IMR-90 (cell line): Measurements from ENCODE around the gene TCF4. TPM values are rescaled to one million over a fixed set of nuclear protein-coding genes. Genes with fewer than 3 reads are reported as not detected.

Experiments
- ATAC-seq: fragments of 200-7000 bp; cut with Tn5 transposase; 2 replicates; pipeline ENCODE4 v1.9.1; 2020; ENCODE audit warnings: low read depth, mild to moderate bottlenecking, moderate library complexity
- BruUV-seq: library from RNA; stranded (reverse); fragments of 400-500 nt; replicated peaks from 2 replicates; lab custom pipeline; 2021; lab: Mats Ljungman, UMichigan
- CTCF ChIA-PET: fragments of 300-600 bp; formaldehyde crosslinking; extraction: SDS; loops from one replicate; lab custom pipeline; 2021; ENCODE audit warnings: antibody characterized with exemption; lab: Yijun Ruan, JAX
- POLR2A ChIA-PET: fragments of 300-600 bp; sonication (Branson Sonifier 250); formaldehyde crosslinking; loops from one replicate; lab custom pipeline; 2022; ENCODE audit warnings: antibody characterized with exemption; ENCODE audit not compliant: unreplicated experiment; lab: Charles Lee
- DNase-seq: peaks from one replicate; pipeline ENCODE4 v3.0.0; 2013
- H2AFZ ChIP-seq: replicated peaks from 2 replicates; pipeline ENCODE3; 2013; ENCODE audit warnings: low read length, mild to moderate bottlenecking; ENCODE audit not compliant: poor library complexity
- H2AK5ac ChIP-seq: 2 replicates; pipeline ENCODE4 v1.6.1; 2013; ENCODE audit warnings: low read depth, low read length, inconsistent platforms
- H2AK9ac ChIP-seq: replicated peaks from 2 replicates; pipeline ENCODE3; 2013; ENCODE audit warnings: mild to moderate bottlenecking, low read depth, low read length, moderate library complexity; ENCODE audit not compliant: poor library complexity
- H2BK120ac ChIP-seq: 2 replicates; pipeline ENCODE4 v1.6.1; 2013; ENCODE audit warnings: low read depth, low read length, inconsistent platforms
- H2BK15ac ChIP-seq: 3 replicates; pipeline ENCODE4 v1.6.1; 2013; ENCODE audit warnings: low read depth, low read length, inconsistent platforms
- H2BK20ac ChIP-seq: 2 replicates; pipeline ENCODE4 v1.6.1; 2013; ENCODE audit warnings: low read depth, mild to moderate bottlenecking, inconsistent platforms, low read length, moderate library complexity
- H2BK5ac ChIP-seq: 2 replicates; pipeline ENCODE4 v1.6.1; 2013; ENCODE audit warnings: mild to moderate bottlenecking, low read depth, low read length, inconsistent platforms; ENCODE audit not compliant: poor library complexity, severe bottlenecking
- H3K14ac ChIP-seq: replicated peaks from 2 replicates; pipeline ENCODE4 v1.6.1; 2013; ENCODE audit warnings: low read depth, low read length, inconsistent platforms
- H3K18ac ChIP-seq: 2 replicates; pipeline ENCODE4 v1.6.1; 2013; ENCODE audit warnings: low read depth, low read length, control low read depth
- H3K23ac ChIP-seq: 2 replicates; pipeline ENCODE4 v1.6.1; 2013; ENCODE audit warnings: low read depth, low read length, inconsistent platforms
- H3K27ac ChIP-seq: 2 replicates; pipeline ENCODE4 v1.5.1; 2013; ENCODE audit warnings: mild to moderate bottlenecking, control low read depth, low read length; ENCODE audit not compliant: insufficient read depth
- H3K27me3 ChIP-seq: 2 replicates; pipeline ENCODE4 v1.6.1; 2013; ENCODE audit warnings: low read length; ENCODE audit not compliant: control insufficient read depth, insufficient read depth
- H3K36me3 ChIP-seq: 2 replicates; pipeline ENCODE4 v1.6.1; 2013; ENCODE audit warnings: low read length, mixed read lengths; ENCODE audit not compliant: control insufficient read depth, insufficient read depth
- H3K4ac ChIP-seq: 2 replicates; pipeline ENCODE4 v1.6.1; 2013; ENCODE audit warnings: low read depth, low read length, inconsistent platforms
- H3K4me1 ChIP-seq: 2 replicates; pipeline ENCODE4 v1.6.1; 2013; ENCODE audit warnings: low read length, mixed read lengths; ENCODE audit not compliant: control insufficient read depth, insufficient read depth
- H3K4me2 ChIP-seq: 2 replicates; pipeline ENCODE4 v1.6.1; 2013; ENCODE audit warnings: low read depth, mild to moderate bottlenecking, control low read depth, low read length, moderate library complexity
- H3K4me3 ChIP-seq: 2 replicates; pipeline ENCODE4 v1.5.1; 2013; ENCODE audit warnings: low read depth, mild to moderate bottlenecking, control low read depth, low read length, moderate library complexity; ENCODE audit not compliant: insufficient read depth
- H3K56ac ChIP-seq: 2 replicates; pipeline ENCODE4 v1.6.1; 2013; ENCODE audit warnings: low read length, inconsistent platforms; ENCODE audit not compliant: insufficient read depth; ENCODE audit errors: extremely low read depth
- H3K79me1 ChIP-seq, 2 experiments: 2 replicates each; pipeline ENCODE4 v1.6.1; 2013; ENCODE audit warnings: low read length in 2 of 2, inconsistent platforms in 1 of 2, low read depth in 1 of 2
- H3K9ac ChIP-seq: 2 replicates; pipeline ENCODE4 v1.6.1; 2013; ENCODE audit warnings: low read depth, low read length, control low read depth
- H3K9me1 ChIP-seq: 2 replicates; pipeline ENCODE4 v1.6.1; 2013; ENCODE audit warnings: low read length, inconsistent platforms; ENCODE audit not compliant: insufficient read depth
- H3K9me3 ChIP-seq: 2 replicates; pipeline ENCODE4 v1.6.1; 2013; ENCODE audit warnings: low read length; ENCODE audit not compliant: control insufficient read depth, insufficient read depth
- H4K20me1 ChIP-seq: 2 replicates; pipeline ENCODE4 v1.6.1; 2013; ENCODE audit warnings: low read length, inconsistent platforms; ENCODE audit not compliant: insufficient read depth
- H4K5ac ChIP-seq: 2 replicates; pipeline ENCODE4 v1.6.1; 2013; ENCODE audit warnings: mild to moderate bottlenecking, low read depth, low read length, control low read depth
- H4K8ac ChIP-seq, 2 experiments: 2 replicates each; pipeline ENCODE4 v1.6.1; 2013; ENCODE audit warnings: low read depth in 2 of 2, low read length in 2 of 2, control low read depth in 1 of 2, inconsistent platforms in 1 of 2
- H4K91ac ChIP-seq: 2 replicates; pipeline ENCODE4 v1.6.1; 2013; ENCODE audit warnings: low read depth, low read length, inconsistent platforms; ENCODE audit not compliant: insufficient read depth
- BHLHE40 ChIP-seq: fragments of 150-350 bp; IDR thresholded peaks from 2 replicates; pipeline ENCODE4 v1.6.1; 2016; ENCODE audit warnings: mild to moderate bottlenecking, low read depth, low read length
- CEBPB ChIP-seq: IDR thresholded peaks from 2 replicates; pipeline ENCODE4 v1.6.1; 2012; ENCODE audit warnings: low read depth, low read length, improper control_type of control experiment
- CHD1 ChIP-seq: IDR thresholded peaks from 2 replicates; pipeline ENCODE4 v1.6.1; 2012; ENCODE audit warnings: low read depth, low read length, improper control_type of control experiment
- CTCF ChIP-seq: conservative IDR thresholded peaks from 2 replicates; pipeline ENCODE4 v1.5.1; 2012; ENCODE audit warnings: mild to moderate bottlenecking, low read depth, low read length, improper control_type of control experiment
- ELK1 ChIP-seq: fragments of 150-350 bp; IDR thresholded peaks from 2 replicates; pipeline ENCODE4 v1.6.1; 2016; ENCODE audit warnings: low read depth, mild to moderate bottlenecking, low read length, moderate library complexity, borderline replicate concordance
- MAFK ChIP-seq: IDR thresholded peaks from 2 replicates; pipeline ENCODE4 v1.6.1; 2012; ENCODE audit warnings: low read depth, low read length, improper control_type of control experiment
- MAZ ChIP-seq: IDR thresholded peaks from 2 replicates; pipeline ENCODE4 v1.6.1; 2012; ENCODE audit warnings: low read depth, mild to moderate bottlenecking, low read length, improper control_type of control experiment, moderate library complexity, borderline replicate concordance
- MXI1 ChIP-seq: IDR thresholded peaks from 2 replicates; pipeline ENCODE4 v1.6.1; 2012; ENCODE audit warnings: low read depth, mild to moderate bottlenecking, low read length, moderate library complexity, borderline replicate concordance
- POLR2A ChIP-seq: IDR thresholded peaks from 2 replicates; pipeline ENCODE4 v1.6.1; 2012; ENCODE audit warnings: mild to moderate bottlenecking, low read depth, low read length
- RAD21 ChIP-seq: IDR thresholded peaks from 2 replicates; pipeline ENCODE4 v1.6.1; 2012; ENCODE audit warnings: low read length, improper control_type of control experiment
- RCOR1 ChIP-seq: IDR thresholded peaks from 2 replicates; pipeline ENCODE4 v1.6.1; 2012; ENCODE audit warnings: mild to moderate bottlenecking, low read length, improper control_type of control experiment; ENCODE audit not compliant: insufficient replicate concordance
- RFX5 ChIP-seq: IDR thresholded peaks from 2 replicates; pipeline ENCODE4 v1.8.0; 2012; ENCODE audit warnings: low read depth, mild to moderate bottlenecking, low read length, moderate library complexity
- SMC3 ChIP-seq: fragments of 150-350 bp; IDR thresholded peaks from 2 replicates; pipeline ENCODE4 v1.6.1; 2016; ENCODE audit warnings: low read depth, mild to moderate bottlenecking, antibody characterized with exemption, low read length, moderate library complexity
- USF2 ChIP-seq: fragments of 150-350 bp; IDR thresholded peaks from 2 replicates; pipeline ENCODE4 v1.6.1; 2017; ENCODE audit warnings: mild to moderate bottlenecking, antibody characterized with exemption, low read length, low read depth
- WGBS, 2 experiments: methylation state at CpG; one replicate each; pipeline versions ENCODE4 v1.1.5 to v1.1.7; 2013; ENCODE audit warnings: missing lambda C conversion rate in 2 of 2; ENCODE audit not compliant: insufficient read length in 1 of 2; ENCODE audit errors: extremely low coverage in 2 of 2; 5-methylcytosine and 5-hydroxymethylcytosine counted together
- dilution Hi-C: fragments of 300-500 bp; cut with HindIII; formaldehyde crosslinking; loops from one replicate; pipeline ENCODE4 v1.14.3; 2018; ENCODE audit warnings: low sequenced_read_pairs; ENCODE audit not compliant: unreplicated experiment
- in situ Hi-C: fragments of 300-500 bp; cut with MboI; formaldehyde crosslinking; loops from 3 replicates; pipeline ENCODE4 v1.14.3; 2019; ENCODE audit warnings: low sequenced_read_pairs, inconsistent platforms, mixed read lengths
- intact Hi-C: fragments of 100-400 bp; cut with micrococcal nuclease; formaldehyde crosslinking; loops from 2 replicates; pipeline ENCODE4 v1.10.0; 2022
- polyA plus RNA-seq, 3 experiments: library from polyadenylated mRNA; depleted of rRNA; stranded (reverse); fragments of >200 nt; gene quantifications; 2 replicates each; pipeline ENCODE4 v1.2.3, GENCODE V29; 2012; ENCODE audit warnings: low replicate concordance in 1 of 3
- total RNA-seq: library from RNA; depleted of rRNA; stranded (reverse); fragments of >200 nt; gene quantifications from 2 replicates; pipeline ENCODE4 v1.2.3, GENCODE V29; 2012

The TCF4 gene
- total and polyA plus RNA-seq, 2 of the 4 experiments (the other 2 are of a cell fraction): 30.0 to 87.1 TPM

GRCh38 chr18:55235094-55235461, 352.9 kb downstream of the TCF4 start:
- no peaks in the 10 kb centered on the region for H3K27me3 ChIP-seq
- DNase-seq: no peak
- POLR2A ChIA-PET: interaction anchor here (0.6 kb wide), 1 partner anchor 351 kb away, joined by 3 read pairs; no protein-coding TSS in a partner anchor
- no peak overlapping the region for H2BK5ac ChIP-seq
- no peak overlapping the region for H3K4me2 ChIP-seq
- H2AK9ac ChIP-seq: no peak overlapping the region
- no peak overlapping the region for H2BK20ac ChIP-seq
- H3K4me1 ChIP-seq: no peaks in the 10 kb centered on the region
- H3K4ac ChIP-seq: no peak overlapping the region
- H3K56ac ChIP-seq: no peak overlapping the region
- no peaks in the 10 kb centered on the region for H4K20me1 ChIP-seq
- no peak overlapping the region for H4K8ac ChIP-seq
- CTCF ChIA-PET: interaction anchor here (0.5 to 2.0 kb wide), 19 partner anchors 8 to 1124 kb away, joined by 3 to 12 read pairs (median 4); no protein-coding TSS in a partner anchor
- no peak overlapping the region for H2AK5ac ChIP-seq
- peaks cover 12% of the 10 kb centered on the region for H3K36me3 ChIP-seq
- no peak overlapping the region for H3K18ac ChIP-seq
- ATAC-seq: no peak
- no peaks in the 10 kb centered on the region for H3K9me1 ChIP-seq
- no peak overlapping the region for H3K4me3 ChIP-seq
- no peak overlapping the region for H3K23ac ChIP-seq
- no peak overlapping the region for H3K14ac ChIP-seq
- peaks cover 8 to 30% of the 10 kb centered on the region in 2 experiments; a peak in 3 of 4 replicates for H3K79me1 ChIP-seq
- no peak overlapping the region for H4K91ac ChIP-seq
- BruUV-seq: no TSS peak
- no peak for TF ChIP-seq POLR2A
- no peak for TF ChIP-seq CTCF
- TF ChIP-seq SMC3: no peak
- TF ChIP-seq RFX5: no peak
- TF ChIP-seq ELK1: no peak
- no peak for TF ChIP-seq RAD21
- no peak for TF ChIP-seq RCOR1
- no peak for TF ChIP-seq MAZ
- no peak for TF ChIP-seq MAFK
- TF ChIP-seq BHLHE40: no peak
- no peak for TF ChIP-seq MXI1
- TF ChIP-seq CEBPB: no peak
- TF ChIP-seq USF2: no peak
- no peak for TF ChIP-seq CHD1
- no peak overlapping the region for H4K5ac ChIP-seq
- H2AFZ ChIP-seq: no peak overlapping the region
- intact Hi-C loops: loop anchor here (2.0 to 5.0 kb wide), 5 partner anchors 86 to 556 kb away; no protein-coding TSS in a partner anchor
- 78% methylated on average over 2 of the region's 3 CpGs; no CpG with 5 or more reads in 1 of the 2 experiments for WGBS, 2 experiments
- in situ Hi-C loops: loop anchor here (5.0 to 25.0 kb wide), 3 partner anchors 177 to 552 kb away; partner anchors contain the start of gene TCF4
- no peaks in the 10 kb centered on the region for H3K9me3 ChIP-seq
- no peak overlapping the region for H3K27ac ChIP-seq
- no peak overlapping the region for H3K9ac ChIP-seq
- no peak overlapping the region for H2BK15ac ChIP-seq
- dilution Hi-C loops: no loop called here
- H2BK120ac ChIP-seq: no peak overlapping the region
